ENCODE measurements around the gene TBX19.

The TBX19 gene

DNA sequence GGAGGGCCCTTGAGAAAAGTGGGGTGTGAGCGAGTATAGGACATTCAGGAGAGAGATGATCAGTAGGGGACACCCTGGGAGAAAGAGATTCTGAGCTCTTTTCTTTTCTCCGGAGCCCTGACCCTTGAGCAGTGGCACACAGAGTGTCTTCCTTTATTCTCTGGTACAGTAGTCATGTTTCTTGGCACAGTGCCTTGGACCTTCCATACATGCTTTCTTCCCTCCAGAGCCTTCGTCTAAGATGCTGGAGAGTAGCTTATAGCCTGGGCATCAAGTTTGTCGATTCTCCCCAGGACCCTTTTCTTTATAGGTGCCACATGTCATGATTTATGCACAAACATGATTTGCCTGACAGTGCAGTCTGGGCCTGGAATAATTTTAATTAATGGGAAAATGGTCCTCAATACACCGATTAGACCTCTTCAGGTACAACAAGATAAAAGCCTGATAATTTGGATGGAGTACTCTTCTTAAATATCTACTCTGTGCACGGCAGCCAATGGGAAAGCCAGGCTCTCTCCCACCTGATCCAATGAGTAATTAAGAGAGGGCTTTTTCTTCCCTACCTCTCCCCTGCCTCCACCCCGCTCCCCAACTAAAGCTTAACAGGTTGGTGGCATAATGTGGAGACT lies at the start of gene TBX19:
TBX19 (plus strand) TSS at position 582 of the 632 bp plus-strand sequence. CDS start 214 bp downstream, outside the sequence.
- no peak for DNase-seq

DNA sequence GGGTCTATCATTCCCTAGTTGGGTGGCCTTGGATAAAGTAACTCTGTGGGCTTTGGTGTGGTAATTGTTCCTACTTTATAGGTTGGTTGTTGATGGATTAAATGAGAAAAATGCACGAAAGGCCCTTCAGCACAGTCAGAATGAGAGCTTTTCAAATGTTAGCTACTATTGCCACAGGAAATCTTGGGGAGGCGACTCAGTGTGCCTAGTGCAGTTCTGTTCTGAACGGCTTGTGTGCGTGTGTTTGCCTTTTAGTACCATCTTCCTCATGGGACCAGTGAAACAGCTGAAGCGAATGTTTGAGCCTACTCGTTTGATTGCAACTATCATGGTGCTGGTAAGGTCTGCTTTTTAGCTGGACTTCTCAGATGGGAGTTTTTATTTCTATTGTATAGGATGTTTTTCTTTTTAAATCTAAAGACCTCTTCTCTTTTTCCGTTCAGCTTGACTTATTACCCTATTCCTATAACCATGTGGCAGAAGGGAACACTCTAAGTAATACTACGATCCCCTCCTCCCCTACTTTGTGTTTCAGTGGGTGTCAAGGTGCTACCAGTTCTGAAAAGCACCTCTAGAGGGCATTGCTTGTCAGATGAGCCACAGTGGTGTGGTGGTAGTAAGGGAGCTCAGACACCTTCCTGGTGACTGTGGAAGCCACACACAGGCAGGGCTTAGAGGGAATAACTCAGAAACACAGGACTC lies 45.7 kb upstream of the TBX19 start:
- peak; percentile 43 for DNase-seq

DNA sequence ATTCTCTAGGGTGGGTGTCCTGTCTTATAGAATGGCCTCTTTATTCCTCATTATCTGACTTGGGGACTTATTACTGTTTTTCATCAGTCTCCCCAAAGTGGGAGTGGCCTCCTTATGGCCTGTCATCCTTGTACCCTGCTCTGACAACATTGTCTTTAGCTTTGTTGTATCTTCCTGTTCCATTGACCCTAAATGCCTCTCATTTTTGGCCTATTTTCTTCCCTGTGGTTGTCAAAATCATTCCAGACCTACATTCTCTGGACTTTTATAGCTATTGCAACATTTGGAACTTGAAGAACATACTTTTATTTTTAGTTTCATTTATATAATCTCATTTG lies 45.2 kb upstream of the TBX19 start:
- DNase-seq = no peak

DNA sequence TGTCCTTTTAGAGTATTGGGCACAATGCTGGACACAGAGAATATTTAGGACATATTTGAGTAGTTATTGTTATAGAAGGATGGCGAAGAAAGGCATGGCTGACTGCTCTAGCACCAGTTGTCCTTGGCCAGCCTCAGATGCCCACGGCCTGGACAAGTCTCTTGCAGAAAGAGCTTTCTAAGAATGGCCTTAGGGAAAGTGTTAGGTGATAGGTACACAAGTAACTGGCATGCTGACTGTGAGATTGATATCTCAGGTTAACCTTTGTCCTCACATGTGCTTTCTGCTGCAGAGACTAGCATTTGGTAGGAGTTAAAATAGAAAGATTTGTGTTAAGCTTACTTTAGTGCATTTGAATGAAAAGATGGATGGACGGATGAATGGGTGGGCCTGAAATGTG lies 44.7 kb upstream of the TBX19 start:
- no peak for DNase-seq

DNA sequence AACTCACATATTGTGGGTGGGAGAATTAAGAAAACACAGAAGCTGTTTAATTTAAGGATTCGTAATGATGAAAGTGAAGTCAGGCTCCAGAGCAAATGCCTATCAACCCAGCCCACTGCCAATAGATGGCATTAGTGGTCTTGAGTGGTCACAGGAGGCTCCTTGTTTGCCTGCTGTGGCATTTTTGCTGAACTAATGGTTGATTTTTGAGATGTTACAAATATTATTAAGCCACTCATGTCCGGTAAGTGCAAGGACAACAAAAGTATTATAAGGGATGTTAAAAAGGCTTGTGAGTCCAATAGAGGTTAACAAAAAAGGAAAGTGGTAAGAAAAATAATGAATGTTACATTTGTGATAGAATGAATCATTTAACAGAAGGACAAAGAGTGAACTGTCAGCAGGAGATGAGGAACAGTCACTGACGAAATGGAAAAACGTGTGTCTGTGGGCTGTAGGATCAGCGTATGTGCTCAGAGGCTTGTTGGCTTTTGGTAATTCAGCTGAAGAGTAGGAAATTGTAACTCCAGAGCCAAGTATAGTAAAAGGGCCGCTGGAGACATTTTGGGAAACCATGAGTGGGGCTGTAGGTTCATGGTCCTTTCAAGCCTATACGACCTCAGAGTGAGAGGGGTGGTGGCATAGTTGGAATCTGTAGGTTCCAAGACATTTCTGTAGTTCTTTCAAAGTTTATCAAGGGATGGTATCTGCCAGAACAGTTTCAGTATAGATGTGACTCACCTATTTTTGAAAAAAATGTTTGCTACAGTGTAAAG lies 43.7 kb upstream of the TBX19 start:
- no peak for DNase-seq

DNA sequence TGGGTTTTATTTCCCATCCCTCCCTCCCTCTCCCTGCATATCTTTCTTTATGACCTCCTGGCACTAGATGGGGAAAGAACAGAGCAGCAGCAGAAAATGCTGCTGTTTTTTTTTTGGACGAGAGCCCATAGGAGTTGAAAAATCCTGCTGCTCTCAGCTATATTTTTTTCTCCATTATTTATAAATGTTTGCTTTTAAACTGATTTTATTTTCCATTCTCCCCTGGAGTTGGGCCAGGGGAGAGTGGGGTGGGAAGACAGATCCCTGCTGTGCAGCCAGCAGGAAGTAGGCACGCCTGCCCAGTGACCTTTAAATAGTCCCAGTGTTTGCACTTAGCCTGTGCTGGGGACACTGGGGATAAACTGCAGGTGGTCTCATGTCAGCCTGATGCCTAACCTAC lies 37.5 kb upstream of the TBX19 start:
- no peak for DNase-seq

DNA sequence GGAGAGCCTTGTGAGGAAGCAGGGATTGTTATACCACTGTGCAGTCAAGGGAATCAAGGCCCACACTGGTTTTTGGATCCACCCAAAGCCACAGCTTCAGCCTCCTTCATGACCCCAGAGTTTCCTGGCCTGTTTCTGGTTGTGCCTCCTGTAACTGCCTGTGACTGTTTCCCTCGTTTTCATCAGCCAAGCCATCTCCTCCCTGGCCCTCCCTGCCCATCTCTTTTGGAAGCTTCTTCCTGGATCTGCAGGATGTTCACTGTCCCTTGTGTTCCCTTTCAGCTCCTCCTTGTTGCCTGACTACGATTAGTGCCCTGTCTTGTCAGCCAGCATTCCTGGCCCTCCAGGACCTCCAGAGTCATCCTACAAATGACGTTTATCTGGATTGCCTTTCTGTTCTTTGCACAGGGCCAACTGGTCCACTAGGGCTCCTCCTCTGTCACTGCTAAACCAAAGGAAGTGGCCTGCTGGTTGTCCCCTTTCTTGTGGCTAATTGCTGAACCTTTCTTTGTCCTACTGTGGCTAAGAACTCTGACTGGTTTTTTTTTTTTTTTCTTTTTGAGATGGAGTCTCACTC lies 37.0 kb upstream of the TBX19 start:
- no peak for DNase-seq

DNA sequence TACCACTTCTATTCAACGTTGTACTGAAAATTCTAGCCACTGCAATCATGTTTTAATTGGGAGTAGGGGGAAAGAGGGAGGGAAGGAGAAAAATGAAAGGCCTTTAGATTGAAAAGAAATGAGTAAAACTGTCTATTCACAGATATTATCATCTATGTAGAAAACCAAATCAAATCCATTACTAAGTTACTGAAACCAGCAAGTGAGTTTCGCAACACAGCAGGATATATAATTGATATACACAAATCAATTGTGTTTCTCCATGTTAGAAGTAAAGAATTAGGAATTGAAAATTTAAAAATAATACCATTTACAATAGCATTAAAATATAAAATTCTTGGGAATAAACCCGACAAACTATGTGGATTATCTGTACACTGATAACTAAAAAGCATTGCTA lies 35.6 kb upstream of the TBX19 start:
- no peak for DNase-seq

DNA sequence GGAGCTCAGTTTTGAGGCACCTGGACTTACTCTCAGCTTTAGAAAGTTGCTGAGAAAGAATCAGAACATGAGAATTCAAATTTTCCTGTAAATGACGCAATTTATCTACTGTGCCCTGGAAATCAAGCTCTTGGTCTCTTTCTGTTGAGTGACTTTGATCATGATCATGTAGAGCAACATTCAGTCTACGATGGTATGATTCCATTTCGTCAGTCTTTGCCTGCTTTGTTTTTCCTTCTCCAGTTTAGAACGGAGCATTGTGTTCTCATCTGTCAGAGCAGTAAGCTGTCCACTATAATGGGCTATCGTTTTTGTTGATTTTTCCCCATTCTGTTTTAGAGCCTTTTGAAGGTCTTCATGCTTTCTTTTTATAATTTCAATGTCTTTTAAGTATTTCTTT lies 34.2 kb upstream of the TBX19 start:
- no peak for DNase-seq

DNA sequence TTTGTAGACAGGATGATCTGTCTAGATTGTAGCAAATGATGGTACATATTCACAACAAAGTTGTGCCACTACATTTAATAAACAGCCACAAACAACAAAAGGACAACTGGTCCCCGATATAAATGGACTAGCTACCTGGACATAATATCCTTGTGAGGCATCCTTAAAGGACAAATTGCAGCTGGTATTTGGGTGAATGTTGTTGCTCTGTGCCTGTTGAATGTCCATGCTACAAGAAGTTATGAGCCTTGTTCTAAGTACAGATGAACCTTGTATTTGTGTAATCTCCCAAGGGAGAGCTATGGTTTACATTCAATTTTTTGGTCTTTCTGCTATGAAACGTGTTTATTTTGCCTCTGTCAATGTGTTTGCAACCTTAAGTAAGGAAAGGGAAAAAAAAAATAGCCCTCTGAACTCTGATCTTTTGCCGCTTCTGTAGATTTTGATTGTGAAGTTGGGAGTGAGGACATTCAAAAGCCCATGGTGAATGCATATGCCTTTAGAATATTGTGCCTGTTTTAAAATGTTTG lies 28.4 kb upstream of the TBX19 start:
- DNase-seq = no peak

DNA sequence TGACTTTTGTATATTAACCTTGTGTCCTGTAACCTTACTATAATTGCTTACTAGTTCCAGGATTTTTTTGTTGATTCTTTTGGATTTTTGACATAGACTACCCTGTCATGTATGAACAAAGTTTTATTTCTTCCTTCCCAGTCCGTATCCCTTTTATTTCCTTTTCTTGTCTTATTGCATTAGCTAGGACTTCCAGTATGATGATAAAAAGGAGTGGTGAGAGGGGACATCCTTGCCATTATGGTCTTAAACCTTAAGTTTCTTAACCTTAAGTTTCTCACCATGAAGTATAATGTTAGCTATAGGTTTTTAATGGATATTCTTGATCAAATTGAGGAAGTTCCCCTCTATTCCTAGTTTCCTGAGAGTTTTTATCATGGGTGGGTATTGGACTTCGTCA lies 24.5 kb upstream of the TBX19 start:
- no peak for DNase-seq

DNA sequence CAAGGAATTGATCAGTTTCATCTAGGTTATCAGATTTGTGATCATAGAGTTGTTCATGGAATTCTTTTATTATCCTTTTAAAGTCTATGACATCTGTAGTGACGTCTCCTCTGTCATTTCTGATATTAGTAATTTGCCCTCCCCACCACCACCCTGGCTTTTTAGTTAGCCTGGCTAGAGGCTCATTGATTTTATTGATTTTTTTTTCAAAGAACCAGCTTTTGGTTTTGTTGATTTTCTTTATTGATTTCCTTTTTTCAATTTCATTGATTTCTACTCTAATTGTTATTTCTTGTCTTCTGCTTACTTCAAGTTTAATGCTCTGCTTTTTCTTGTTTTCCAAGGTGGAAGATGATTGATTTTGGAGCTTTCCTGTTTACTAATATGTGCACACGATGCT lies 23.3 kb upstream of the TBX19 start:
- DNase-seq = no peak

DNA sequence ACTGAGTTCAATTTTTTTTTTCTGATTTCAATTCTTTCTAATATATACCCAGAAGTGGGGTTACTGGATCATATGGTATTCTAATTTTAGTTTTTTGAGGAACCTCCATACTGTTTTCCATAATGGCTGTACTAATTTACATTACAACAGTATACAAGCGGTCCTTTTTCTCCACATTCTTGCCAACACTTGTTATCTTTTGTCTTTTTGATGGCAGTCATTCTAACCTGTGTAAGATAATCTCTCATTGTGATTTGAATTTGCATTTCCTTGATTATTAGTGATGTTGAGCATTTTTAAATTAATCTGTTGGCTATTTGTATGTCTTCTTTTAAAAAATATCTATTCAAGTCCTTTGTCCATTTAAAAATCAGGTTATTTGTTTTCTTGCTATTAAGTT lies 21.1 kb upstream of the TBX19 start:
- no peak for DNase-seq

DNA sequence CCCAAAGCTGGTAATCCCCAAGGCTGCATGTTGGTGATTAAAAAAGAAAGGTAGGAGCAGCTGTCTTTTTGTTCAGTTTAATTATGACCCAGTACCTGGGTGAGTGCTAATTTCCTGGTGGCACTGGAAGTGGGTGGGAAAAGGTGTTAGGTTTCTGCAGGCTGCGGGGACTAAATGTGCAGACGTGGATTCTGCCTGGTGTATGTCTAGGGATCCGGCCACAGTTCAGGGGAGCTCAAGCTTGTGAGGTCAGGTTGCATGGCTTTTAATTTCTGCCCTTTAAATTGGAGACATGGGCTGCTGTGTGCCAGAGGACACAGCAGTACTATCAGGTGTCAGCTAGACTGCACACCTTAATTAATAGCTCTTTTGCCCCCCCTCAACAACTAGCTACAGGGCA lies 20.3 kb upstream of the TBX19 start:
- peak; percentile 80 for DNase-seq

DNA sequence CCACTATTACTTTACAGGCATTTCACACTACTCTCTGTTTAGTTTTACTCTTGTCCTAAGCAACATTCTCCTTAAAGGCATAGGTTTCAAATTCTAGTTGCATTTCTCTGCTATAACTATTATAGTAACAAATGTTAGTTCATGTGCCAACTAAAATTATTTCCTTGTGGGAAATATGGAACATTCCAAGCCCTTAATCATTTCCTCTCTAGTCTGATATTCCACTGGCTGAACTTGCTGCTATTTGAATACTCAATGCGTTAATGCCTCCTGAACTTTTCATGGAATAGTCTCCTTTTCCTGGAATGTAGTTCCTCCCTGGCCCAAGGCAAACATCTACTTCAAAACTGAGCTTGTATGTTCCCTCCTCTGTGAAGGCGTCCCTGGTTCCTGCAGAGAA lies 19.3 kb upstream of the TBX19 start:
- DNase-seq = no peak

DNA sequence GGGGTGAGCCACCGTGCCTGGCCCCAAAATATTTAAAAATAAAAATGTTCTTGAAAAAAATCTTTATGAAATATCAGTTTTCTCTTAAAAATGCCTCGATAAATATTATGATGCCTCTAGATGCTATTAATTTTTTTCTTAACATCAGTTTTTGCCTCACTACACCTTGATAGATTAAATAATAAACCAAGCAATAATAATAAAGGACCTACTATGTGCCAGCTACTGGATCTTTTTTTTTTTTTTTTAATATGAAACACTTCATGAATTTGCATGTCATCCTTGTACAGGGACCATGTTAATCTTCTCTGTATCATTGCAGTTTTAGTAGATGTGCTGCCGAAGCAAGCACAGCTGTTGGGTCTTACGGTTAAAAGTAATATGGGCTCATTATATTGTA lies 17.5 kb upstream of the TBX19 start:
- no peak for DNase-seq

DNA sequence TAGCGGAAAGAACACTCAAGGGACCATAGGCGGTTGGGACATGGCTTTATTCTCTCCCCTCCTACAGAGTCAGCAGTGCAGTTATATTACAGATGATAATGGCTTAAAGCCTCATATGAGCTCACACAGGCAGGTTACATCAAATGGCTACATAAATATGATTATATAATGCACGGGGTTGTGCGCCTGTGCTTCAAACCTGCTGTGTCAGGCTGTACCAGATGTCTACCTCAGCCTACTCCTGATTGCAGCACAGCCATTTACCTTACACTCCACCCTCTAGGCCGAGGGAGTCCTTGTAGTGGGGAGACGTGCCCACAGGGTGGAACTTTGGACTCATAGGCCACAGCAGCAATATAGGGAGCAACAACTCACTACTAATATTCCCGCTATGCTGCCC lies 16.4 kb upstream of the TBX19 start:
- no peak for DNase-seq

DNA sequence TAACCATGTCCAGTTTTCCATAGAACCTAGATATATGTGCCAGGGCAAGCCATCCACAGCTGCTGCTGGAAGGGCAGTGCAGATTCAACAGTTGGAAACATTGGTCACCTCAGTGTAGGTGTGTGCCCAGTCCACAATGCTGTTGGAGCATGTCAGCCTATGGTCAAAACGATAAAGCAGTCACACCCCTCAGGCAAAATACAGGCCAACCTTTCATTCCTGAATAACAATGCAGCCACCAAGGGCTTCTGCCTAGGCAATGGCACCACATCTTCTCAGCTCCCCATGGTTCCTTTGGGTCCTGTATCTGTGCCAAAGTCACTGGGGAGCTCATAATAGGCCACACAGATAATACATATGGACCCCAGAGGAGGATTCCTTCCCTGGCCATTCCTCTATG lies 15.1 kb upstream of the TBX19 start:
- no peak for DNase-seq

DNA sequence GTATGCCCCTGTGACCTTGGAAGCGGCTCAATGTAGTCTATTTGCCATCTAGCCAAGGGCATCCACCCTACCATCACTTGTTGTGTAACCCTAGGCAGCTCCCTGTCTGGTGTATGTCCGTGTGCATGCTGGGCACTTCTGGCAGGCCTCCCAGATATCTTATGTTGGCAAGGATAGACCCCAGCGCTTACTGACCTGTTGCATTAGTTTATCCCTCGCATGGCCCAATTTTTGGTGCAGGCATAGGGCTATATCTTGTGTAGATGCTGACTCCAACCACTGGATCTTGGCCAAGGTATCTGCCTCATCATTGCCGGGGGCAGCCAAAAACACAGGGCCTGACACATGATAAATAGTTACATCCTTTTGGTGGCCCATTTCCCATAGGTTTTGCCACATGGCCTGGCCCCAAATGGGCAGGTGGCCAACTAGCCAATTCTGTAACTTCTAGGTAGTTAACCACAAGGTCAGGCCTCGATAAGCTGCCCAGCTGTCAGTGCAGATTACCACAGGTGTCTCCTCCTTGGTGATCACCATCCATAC lies 14.0 kb upstream of the TBX19 start:
- DNase-seq = no peak

DNA sequence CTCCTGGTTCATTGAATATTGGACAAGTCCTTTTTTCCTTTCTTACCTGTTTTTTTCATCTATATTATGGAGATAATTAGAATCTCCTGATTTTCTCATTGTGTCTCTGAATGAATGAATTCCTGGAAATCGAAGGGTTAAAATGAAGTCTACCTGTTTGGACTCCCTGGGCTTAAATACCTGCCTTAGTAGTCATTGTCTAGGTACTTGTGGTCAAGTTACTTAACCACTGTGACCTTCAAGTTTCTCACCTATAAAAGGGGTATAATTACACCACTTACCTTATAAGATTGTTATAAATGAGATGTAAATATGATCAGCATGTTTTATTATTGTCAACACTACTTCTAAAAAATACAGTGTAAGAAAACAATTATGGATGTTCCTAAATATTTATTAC lies 9.0 kb upstream of the TBX19 start:
- DNase-seq = no peak

DNA sequence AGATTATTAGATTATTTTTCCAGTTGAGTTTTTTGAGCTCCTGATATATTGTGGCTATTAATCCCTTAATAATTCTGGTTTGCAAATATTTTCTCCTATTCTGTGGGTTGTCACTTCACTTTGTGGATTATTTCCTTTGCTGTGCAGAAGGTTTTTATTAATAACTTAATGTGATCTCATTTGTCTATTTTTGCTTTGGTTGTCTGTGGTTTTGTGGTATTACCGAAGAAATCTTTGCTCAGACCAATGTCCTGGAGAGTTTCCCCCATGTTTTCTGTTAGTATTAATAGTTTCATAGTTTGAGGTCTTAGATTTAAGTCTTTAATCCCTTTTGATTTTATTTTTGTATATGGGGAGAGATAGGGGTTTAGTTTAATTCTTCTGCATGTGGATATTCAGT lies 7.1 kb upstream of the TBX19 start:
- no peak for DNase-seq

DNA sequence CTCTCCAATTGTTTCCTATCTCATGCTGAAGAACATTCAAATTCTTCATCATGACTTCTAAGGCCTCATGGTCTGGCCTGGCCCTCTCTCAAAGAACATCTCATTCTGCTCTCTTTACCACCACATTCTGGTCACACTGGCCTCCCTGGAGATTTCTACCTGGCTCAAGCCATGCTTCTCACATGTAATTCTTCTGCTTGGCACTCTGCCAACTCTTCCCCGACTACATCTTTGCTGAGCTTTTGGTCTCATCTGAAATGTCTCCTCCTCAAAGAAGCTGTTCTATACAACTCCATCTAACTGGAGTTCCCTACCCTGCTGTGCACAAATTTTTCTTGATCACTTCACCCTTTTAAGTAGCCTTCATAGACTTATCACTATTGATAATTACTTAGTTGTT lies 1.4 kb upstream of the TBX19 start:
- DNase-seq = no peak

DNA sequence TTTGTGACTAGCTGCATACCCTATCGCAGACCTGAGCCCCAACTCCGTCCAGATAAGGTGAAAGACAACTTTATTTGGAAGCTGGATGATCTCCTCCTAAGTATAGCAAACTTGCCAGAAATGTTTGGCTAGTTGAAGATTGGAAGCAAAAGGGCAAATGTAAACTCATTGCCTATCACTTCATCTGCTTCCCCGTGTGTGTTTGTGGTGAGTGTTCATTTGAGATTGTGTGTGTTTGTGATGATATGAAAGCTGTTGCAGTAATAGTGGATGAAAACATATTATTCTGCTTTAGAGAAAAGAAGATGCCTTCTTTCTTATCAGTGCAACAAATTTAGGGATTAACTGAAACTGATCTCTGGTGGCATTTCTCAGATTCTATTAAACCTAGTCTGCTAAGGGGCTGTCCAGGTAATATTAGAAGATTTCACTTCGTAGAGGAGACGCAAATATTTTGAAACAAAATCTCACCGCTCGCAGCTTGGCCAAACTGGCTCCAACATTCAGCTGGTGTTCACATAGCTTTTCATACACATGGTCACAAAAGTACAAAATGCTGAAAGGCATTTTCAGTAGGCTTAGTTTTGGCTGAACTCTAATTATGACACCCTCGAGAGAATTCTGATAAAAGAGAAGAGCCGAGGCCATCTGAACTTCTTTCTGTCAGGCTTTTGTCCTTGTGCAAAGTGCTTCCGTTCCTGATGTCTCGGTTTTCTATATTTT lies 1.1 kb downstream of the TBX19 start:
- DNase-seq = no peak
